GM23338 (cell line): ENCODE data around the gene ZNF565. TPM values are rescaled to one million over a fixed set of nuclear protein-coding genes. Genes with fewer than 3 reads are reported as not detected.
A peak's percentile ranks its signal among the peaks of the same experiment; 100 is the strongest.

ENCODE experiments used
- ATAC-seq: fragments of 200-7000 bp; cut with Tn5 transposase; 3 replicates; pipeline ENCODE4 v1.9.1; 2020
- DNase-seq: peaks from one replicate; pipeline ENCODE4 v3.0.0-alpha.2; 2015; ENCODE audit warnings: low spot score
- H2AFZ ChIP-seq: fragments of 200-600 bp; sonication (generic); 2 replicates; pipeline ENCODE4 v1.8.0; 2016; ENCODE audit warnings: antibody characterized with exemption, mild to moderate bottlenecking, moderate library complexity
- H3F3A ChIP-seq: fragments of 200-600 bp; sonication (generic); replicated peaks from 2 replicates; pipeline ENCODE4 v1.8.0; 2017; ENCODE audit warnings: antibody characterized with exemption, mixed run types, low read depth
- H3K27ac ChIP-seq: fragments of 200-600 bp; sonication (generic); 2 replicates; pipeline ENCODE4 v1.6.1; 2016; ENCODE audit warnings: low read depth
- H3K27me3 ChIP-seq: fragments of 200-600 bp; sonication (generic); 2 replicates; pipeline ENCODE4 v1.8.0; 2016; ENCODE audit warnings: mild to moderate bottlenecking, mixed run types, moderate library complexity; ENCODE audit not compliant: insufficient read depth
- H3K36me3 ChIP-seq: fragments of 200-600 bp; sonication (generic); 2 replicates; pipeline ENCODE4 v1.8.0; 2016; ENCODE audit warnings: mild to moderate bottlenecking; ENCODE audit not compliant: insufficient read depth
- H3K4me1 ChIP-seq: fragments of 200-600 bp; sonication (generic); 2 replicates; pipeline ENCODE4 v1.8.0; 2016; ENCODE audit warnings: mild to moderate bottlenecking, moderate library complexity; ENCODE audit not compliant: insufficient read depth
- H3K4me2 ChIP-seq: fragments of 200-600 bp; sonication (generic); 2 replicates; pipeline ENCODE4 v1.7.1; 2017; ENCODE audit warnings: mixed run types
- H3K4me3 ChIP-seq: fragments of 200-600 bp; sonication (generic); 2 replicates; pipeline ENCODE4 v1.6.1; 2016; ENCODE audit warnings: mixed run types
- H3K79me2 ChIP-seq: fragments of 200-600 bp; sonication (generic); replicated peaks from 2 replicates; pipeline ENCODE4 v1.8.0; 2017; ENCODE audit warnings: mild to moderate bottlenecking; ENCODE audit not compliant: insufficient read depth
- H3K9me2 ChIP-seq: fragments of 200-600 bp; sonication (generic); 2 replicates; pipeline ENCODE4 v1.8.0; 2017; ENCODE audit not compliant: insufficient read depth
- H4K20me1 ChIP-seq: fragments of 200-600 bp; sonication (generic); replicated peaks from 2 replicates; pipeline ENCODE4 v1.8.0; 2017; ENCODE audit warnings: mild to moderate bottlenecking; ENCODE audit not compliant: insufficient read depth
- H3K27ac Mint-ChIP-seq: 2 replicates; pipeline ENCODE4 v1.8.0; 2020; ENCODE audit warnings: inconsistent platforms, mild to moderate bottlenecking, moderate library complexity, mixed read lengths
- H3K27me3 Mint-ChIP-seq: 3 replicates; pipeline ENCODE4 v1.8.0; 2022; ENCODE audit warnings: low read depth, mild to moderate bottlenecking, moderate library complexity, mixed read lengths, inconsistent platforms; ENCODE audit not compliant: insufficient read depth, poor library complexity
- H3K36me3 Mint-ChIP-seq: 3 replicates; pipeline ENCODE4 v1.8.0; 2021; ENCODE audit warnings: low read depth, mild to moderate bottlenecking, inconsistent platforms, moderate library complexity, mixed read lengths
- H3K4me1 Mint-ChIP-seq: 3 replicates; pipeline ENCODE4 v1.8.0; 2020; ENCODE audit warnings: mild to moderate bottlenecking, inconsistent platforms, mixed read lengths
- H3K4me3 Mint-ChIP-seq: 3 replicates; pipeline ENCODE4 v1.8.0; 2021; ENCODE audit warnings: moderate library complexity, mild to moderate bottlenecking, inconsistent platforms, mixed read lengths
- H3K9me3 Mint-ChIP-seq: 3 replicates; pipeline ENCODE4 v1.8.0; 2020; ENCODE audit warnings: moderate library complexity, mild to moderate bottlenecking, inconsistent platforms, mixed read lengths
- CREB1 ChIP-seq: fragments of 250-450 bp; sonication (Bioruptor Pico); IDR thresholded peaks from 2 replicates; pipeline ENCODE4 v1.5.0; 2020; ENCODE audit warnings: low read depth, mild to moderate bottlenecking, moderate library complexity
- CTCF ChIP-seq, 2 experiments: fragments of 200-600 bp in 1 of 2; sonication (generic) in 1 of 2; conservative IDR thresholded peaks; 2 replicates each; pipeline versions ENCODE4 v1.5.1 to v1.6.1; 2016 to 2017; ENCODE audit warnings: antibody characterized with exemption in 2 of 2, low read depth in 2 of 2, mild to moderate bottlenecking in 2 of 2, moderate library complexity in 1 of 2
- EZH2 ChIP-seq: fragments of 200-600 bp; sonication (generic); IDR thresholded peaks from one replicate; pipeline ENCODE4 v1.8.0; 2017; ENCODE audit warnings: antibody characterized with exemption, mild to moderate bottlenecking, low read depth; ENCODE audit not compliant: unreplicated experiment
- EZH2phosphoT487 ChIP-seq: fragments of 200-600 bp; sonication (generic); IDR thresholded peaks from one replicate; pipeline ENCODE4 v1.8.1; 2018; ENCODE audit warnings: antibody characterized with exemption; ENCODE audit not compliant: unreplicated experiment
- JUNB ChIP-seq: IDR thresholded peaks from one replicate; pipeline ENCODE4 v1.6.1; 2016; ENCODE audit warnings: antibody characterized with exemption; ENCODE audit not compliant: unreplicated experiment
- NANOG ChIP-seq: IDR thresholded peaks from 2 replicates; pipeline ENCODE4 v1.6.1; 2016; ENCODE audit warnings: antibody characterized with exemption, borderline replicate concordance
- POLR2AphosphoS5 ChIP-seq: IDR thresholded peaks from 2 replicates; pipeline ENCODE4 v1.6.1; 2016; ENCODE audit warnings: antibody characterized with exemption, low read depth
- REST ChIP-seq: IDR thresholded peaks from one replicate; pipeline ENCODE4 v1.6.1; 2018; ENCODE audit warnings: antibody characterized with exemption; ENCODE audit not compliant: unreplicated experiment
- STAT1 ChIP-seq: IDR thresholded peaks from one replicate; pipeline ENCODE4 v1.6.1; 2016; ENCODE audit warnings: antibody characterized with exemption; ENCODE audit not compliant: unreplicated experiment
- ZNF114 ChIP-seq: fragments of 250-450 bp; sonication (Bioruptor Pico); IDR thresholded peaks from 2 replicates; pipeline ENCODE4 v1.5.0; 2020; ENCODE audit warnings: mild to moderate bottlenecking, moderate library complexity
- ZNF331 ChIP-seq: fragments of 250-450 bp; sonication (Bioruptor Pico); IDR thresholded peaks from 2 replicates; pipeline ENCODE4 v1.5.0; 2020; ENCODE audit warnings: low read depth, mild to moderate bottlenecking, moderate library complexity
- ZNF462 ChIP-seq: fragments of 250-450 bp; sonication (Bioruptor Pico); IDR thresholded peaks from 2 replicates; pipeline ENCODE4 v1.5.0; 2020; ENCODE audit warnings: mild to moderate bottlenecking, moderate library complexity
- polyA plus RNA-seq: library from polyadenylated mRNA; unstranded; fragments of >200 nt; fragmentation: Nextera tagmentation; extraction: Ambion mirVana; gene quantifications from 2 replicates; pipeline ENCODE4 v1.2.1, GENCODE V29; 2016
- total RNA-seq: library from RNA; depleted of rRNA; stranded (reverse); fragments of >200 nt; shearing (Covaris generic); gene quantifications from 2 replicates; pipeline ENCODE4 v1.2.3, GENCODE V29; 2014
- TF ChIP-seq, protein P1 (sequence below): IDR thresholded peaks from 2 replicates; pipeline ENCODE4 v1.6.1; 2016; ENCODE audit warnings: antibody characterized with exemption

The ZNF565 gene
- total and polyA plus RNA-seq, 2 experiments from 2014 or later = 2.4 to 3.2 TPM

DNA sequence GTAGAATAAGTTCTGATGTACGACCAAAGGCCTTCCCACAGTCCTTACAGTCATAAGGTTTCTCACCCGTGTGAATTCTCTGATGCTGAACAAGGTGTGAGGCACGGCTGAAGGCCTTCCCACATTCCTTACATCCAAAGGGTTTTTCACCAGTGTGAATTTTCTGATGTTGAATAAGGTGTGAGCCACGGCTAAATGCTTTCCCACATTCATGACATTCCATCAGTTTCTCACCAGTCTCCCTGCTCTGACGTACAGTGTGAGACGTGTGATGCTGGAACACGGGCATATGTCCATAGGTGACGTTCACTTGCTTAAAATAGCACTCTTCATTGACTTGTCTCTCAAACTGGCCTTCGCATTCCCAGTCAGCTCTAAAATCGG, 31.2 kb downstream of the ZNF565 start:
- H3K27me3 Mint-ChIP-seq = peaks cover 2% of the 10 kb centered on the region
- no peaks in the 10 kb centered on the region for H4K20me1 ChIP-seq
- no peak overlapping the region for H3K4me2 ChIP-seq
- no peak; the same call in 1 of the 3 replicates for ATAC-seq
- H3K27ac Mint-ChIP-seq = no peak overlapping the region
- no peaks in the 10 kb centered on the region for H3K36me3 ChIP-seq
- H3K4me1 ChIP-seq = no peaks in the 10 kb centered on the region
- H3K27ac ChIP-seq = peak overlapping the region; percentile 51
- H3K9me3 Mint-ChIP-seq = no peaks in the 10 kb centered on the region
- TF ChIP-seq CTCF (conservative IDR thresholded peaks at IDR 0.05; ENCODE audit: low read depth in 2 of 2) (no peak), REST (no peak), CREB1 (CRISPR knock-in tag) (no peak), STAT1 (no peak), NANOG (no peak), EZH2 (no peak), JUNB (no peak), ZNF114 (CRISPR knock-in tag) (no peak), EZH2phosphoT487 (no peak), ZNF331 (no peak), ZNF462 (no peak), POLR2AphosphoS5 (no peak)
- TF ChIP-seq, protein P1, sequence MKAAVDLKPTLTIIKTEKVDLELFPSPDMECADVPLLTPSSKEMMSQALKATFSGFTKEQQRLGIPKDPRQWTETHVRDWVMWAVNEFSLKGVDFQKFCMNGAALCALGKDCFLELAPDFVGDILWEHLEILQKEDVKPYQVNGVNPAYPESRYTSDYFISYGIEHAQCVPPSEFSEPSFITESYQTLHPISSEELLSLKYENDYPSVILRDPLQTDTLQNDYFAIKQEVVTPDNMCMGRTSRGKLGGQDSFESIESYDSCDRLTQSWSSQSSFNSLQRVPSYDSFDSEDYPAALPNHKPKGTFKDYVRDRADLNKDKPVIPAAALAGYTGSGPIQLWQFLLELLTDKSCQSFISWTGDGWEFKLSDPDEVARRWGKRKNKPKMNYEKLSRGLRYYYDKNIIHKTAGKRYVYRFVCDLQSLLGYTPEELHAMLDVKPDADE = no peak
- no peak overlapping the region for H2AFZ ChIP-seq
- H3K9me2 ChIP-seq = no peaks in the 10 kb centered on the region
- no peaks in the 10 kb centered on the region for H3K79me2 ChIP-seq
- no peak overlapping the region for H3K4me3 Mint-ChIP-seq
- no peaks in the 10 kb centered on the region for H3F3A ChIP-seq
- peaks cover 8% of the 10 kb centered on the region; the same call in 2 of the 3 replicates for H3K4me1 Mint-ChIP-seq
- no peaks in the 10 kb centered on the region for H3K27me3 ChIP-seq
- DNase-seq = peak; percentile 58
- no peaks in the 10 kb centered on the region for H3K36me3 Mint-ChIP-seq
- H3K4me3 ChIP-seq = no peak overlapping the region
